ACC112 (cell line): ENCODE data around the gene MT1E.

ENCODE experiments used
- H2AFZ ChIP-seq: fragments of 200-600 bp; sonication (generic); one replicate; pipeline ENCODE4 v1.6.0; 2017; ENCODE audit warnings: antibody characterized with exemption, low read length; ENCODE audit not compliant: unreplicated experiment
- H3K27ac ChIP-seq: fragments of 200-600 bp; sonication (generic); 2 replicates; pipeline ENCODE4 v1.5.1; 2014; ENCODE audit warnings: low read depth, mild to moderate bottlenecking, antibody characterized with exemption, low read length, moderate library complexity
- H3K27me3 ChIP-seq: fragments of 200-600 bp; sonication (generic); 2 replicates; pipeline ENCODE4 v1.6.1; 2014; ENCODE audit warnings: mild to moderate bottlenecking, antibody characterized with exemption, low read length, moderate library complexity, mixed read lengths; ENCODE audit not compliant: insufficient read depth
- H3K36me3 ChIP-seq: fragments of 200-600 bp; sonication (generic); 2 replicates; pipeline ENCODE4 v1.6.1; 2016; ENCODE audit warnings: mild to moderate bottlenecking, antibody characterized with exemption, low read length, moderate library complexity, mixed read lengths; ENCODE audit not compliant: insufficient read depth
- H3K4me1 ChIP-seq: fragments of 200-600 bp; sonication (generic); one replicate; pipeline ENCODE4 v1.6.1; 2016; ENCODE audit warnings: low read length, mixed read lengths; ENCODE audit not compliant: insufficient read depth, unreplicated experiment, control insufficient read depth
- H3K4me3 ChIP-seq: fragments of 200-600 bp; sonication (generic); 2 replicates; pipeline ENCODE4 v1.5.1; 2014; ENCODE audit warnings: mild to moderate bottlenecking, low read depth, low read length
- H3K79me2 ChIP-seq: fragments of 200-600 bp; sonication (generic); one replicate; pipeline ENCODE4 v1.6.0; 2016; ENCODE audit warnings: low read length; ENCODE audit not compliant: control insufficient read depth, unreplicated experiment, insufficient read depth

The MT1E gene

DNA sequence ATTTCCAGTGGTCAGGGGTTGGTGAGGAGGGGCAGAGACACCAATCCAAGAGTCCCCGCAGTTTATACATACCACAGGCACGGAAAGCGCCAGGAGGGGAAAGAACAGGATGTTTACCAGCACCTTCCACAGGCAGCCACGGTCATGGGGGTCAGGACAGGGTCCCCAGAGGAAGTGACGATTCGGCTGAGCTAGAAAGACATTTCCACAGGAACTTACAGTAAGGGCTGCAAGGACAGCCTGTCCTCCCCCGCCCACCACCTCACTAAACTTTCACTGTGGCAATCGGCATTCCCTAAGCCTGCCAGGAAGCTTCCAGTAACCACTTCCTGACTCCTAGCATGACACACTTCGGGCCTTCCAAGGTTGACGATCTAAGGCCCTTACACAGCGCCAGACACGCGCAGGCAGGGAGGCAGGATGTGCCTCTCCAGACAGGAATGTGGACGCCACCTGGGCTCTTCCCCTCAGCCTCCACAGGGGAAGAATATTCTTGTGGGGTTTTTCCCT lies 18.4 kb upstream of the MT1E start:
- no peaks in the 10 kb centered on the region for H3K27me3 ChIP-seq
- H2AFZ ChIP-seq, result no peak overlapping the region
- H3K79me2 ChIP-seq, result peaks cover 9% of the 10 kb centered on the region
- peak overlapping the region; percentile 99 for H3K27ac ChIP-seq
- H3K4me3 ChIP-seq, result peak overlapping the region; percentile 92
- peaks cover 5% of the 10 kb centered on the region; the same call in 1 of the 2 replicates for H3K36me3 ChIP-seq
- H3K4me1 ChIP-seq, result peaks cover 45% of the 10 kb centered on the region

- no peaks in the 10 kb centered on the region for H3K27me3 ChIP-seq
- peaks cover 5% of the 10 kb centered on the region; the same call in 1 of the 2 replicates for H3K36me3 ChIP-seq
- peak overlapping the region; percentile 99 for H3K27ac ChIP-seq
- no peak overlapping the region for H2AFZ ChIP-seq
- H3K79me2 ChIP-seq, result peaks cover 9% of the 10 kb centered on the region
- peaks cover 49% of the 10 kb centered on the region for H3K4me1 ChIP-seq
- peak overlapping the region; percentile 92 for H3K4me3 ChIP-seq
Observed at GRCh38 chr16:56607675-56608042, 17.9 kb upstream of the MT1E start.

- no peak within 1 kb of the TSS for H2AFZ ChIP-seq
Observed at GRCh38 chr16:56608043-56608875, 17.3 kb upstream of the MT1E start, which contains the start of gene MT2A. Gene MT2A (plus strand): TSS chr16:56608584. CDS start chr16:56608656, 72 bp downstream.

GRCh38 chr16:56608876-56609462 lies 16.6 kb upstream of the MT1E start:
- Histone ChIP-seq H2AFZ (no peak overlapping the region), H3K36me3 (peaks cover 5% of the 10 kb centered on the region; the same call in 1 of the 2 replicates), H3K27me3 (no peaks in the 10 kb centered on the region), H3K4me3 (peak overlapping the region; percentile 92), H3K79me2 (peaks cover 16% of the 10 kb centered on the region), H3K27ac (peak overlapping the region; percentile 99), H3K4me1 (peaks cover 62% of the 10 kb centered on the region)

More at GRCh38 chr16:56608043-56608875, 17.3 kb upstream of the MT1E start, which contains the start of gene MT2A:
- H3K4me3 ChIP-seq, result peak within 1 kb of the TSS; percentile 92
- H3K27me3 ChIP-seq, result no peaks in the 10 kb centered on the region
- H3K79me2 ChIP-seq, result peaks cover 10% of the 10 kb centered on the region
- H3K36me3 ChIP-seq, result peaks cover 5% of the 10 kb centered on the region; the same call in 1 of the 2 replicates
- H3K4me1 ChIP-seq, result peaks cover 55% of the 10 kb centered on the region
- peak within 1 kb of the TSS; percentile 99 for H3K27ac ChIP-seq

DNA sequence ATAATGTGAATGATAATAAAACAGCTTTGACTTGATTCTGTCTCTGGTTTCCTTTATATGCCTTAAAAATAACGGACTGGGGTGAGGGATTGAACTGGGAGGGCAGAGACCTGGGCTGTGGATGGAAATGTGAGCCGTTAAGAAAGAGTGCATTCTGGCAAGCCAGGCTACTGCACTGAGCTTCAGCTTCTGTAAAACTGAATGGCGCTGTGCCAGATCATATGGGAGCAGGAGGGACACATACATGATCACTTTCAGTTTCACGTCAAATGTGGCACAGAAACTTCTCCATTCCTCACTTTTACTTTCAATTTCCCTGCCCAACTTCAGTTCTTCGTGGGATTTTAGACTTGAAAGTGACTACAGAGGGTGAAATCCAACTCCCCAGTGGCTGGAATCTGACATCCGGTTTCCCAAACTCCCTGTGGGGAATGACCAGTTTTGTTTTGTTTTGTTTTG lies 16.1 kb upstream of the MT1E start:
- Histone ChIP-seq H3K36me3 (peaks cover 5% of the 10 kb centered on the region; the same call in 1 of the 2 replicates), H3K27ac (peak overlapping the region; percentile 99), H3K79me2 (peaks cover 18% of the 10 kb centered on the region), H3K27me3 (no peaks in the 10 kb centered on the region), H2AFZ (no peak overlapping the region), H3K4me1 (peaks cover 67% of the 10 kb centered on the region), H3K4me3 (peak overlapping the region; percentile 92)

DNA sequence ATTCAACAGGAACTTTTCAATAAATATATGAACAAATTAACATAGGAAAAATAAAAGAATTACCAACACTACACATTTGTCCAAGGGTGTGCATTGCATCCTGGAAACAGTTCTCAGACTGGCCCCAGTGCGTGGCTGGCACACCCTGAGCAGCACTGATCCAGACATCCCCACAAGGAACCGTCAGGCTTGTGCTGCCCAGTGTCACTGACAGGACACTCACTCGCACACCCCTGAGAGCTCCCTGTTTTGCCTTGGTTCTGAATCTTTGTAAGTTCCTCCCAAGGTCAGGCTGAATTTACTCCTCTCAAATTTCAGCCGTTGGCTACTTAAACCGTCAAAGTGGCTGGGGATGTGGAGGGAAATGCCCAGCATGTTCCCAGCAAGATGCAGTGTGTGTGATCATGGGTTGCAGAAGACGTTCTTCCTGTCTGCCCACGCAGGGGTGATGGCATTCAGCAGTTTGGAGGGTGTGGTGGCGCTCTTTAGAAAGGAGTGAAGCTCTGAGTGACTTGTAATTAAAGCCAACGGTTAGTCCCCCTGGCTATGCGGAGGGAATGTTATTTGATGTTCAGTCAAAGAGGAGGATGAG lies 15.5 kb upstream of the MT1E start:
- Histone ChIP-seq H3K36me3 (peaks cover 5% of the 10 kb centered on the region; the same call in 1 of the 2 replicates), H3K27me3 (no peaks in the 10 kb centered on the region), H3K4me1 (peaks cover 71% of the 10 kb centered on the region), H2AFZ (no peak overlapping the region), H3K27ac (peak overlapping the region; percentile 99), H3K4me3 (peak overlapping the region; percentile 92), H3K79me2 (peaks cover 18% of the 10 kb centered on the region)

GRCh38 chr16:56610609-56611111 lies 14.9 kb upstream of the MT1E start:
- Histone ChIP-seq H3K36me3 (peaks cover 5% of the 10 kb centered on the region; the same call in 1 of the 2 replicates), H3K4me1 (peaks cover 68% of the 10 kb centered on the region), H2AFZ (no peak overlapping the region), H3K4me3 (peak overlapping the region; percentile 92), H3K27me3 (no peaks in the 10 kb centered on the region), H3K27ac (peak overlapping the region; percentile 99), H3K79me2 (peaks cover 18% of the 10 kb centered on the region)

DNA sequence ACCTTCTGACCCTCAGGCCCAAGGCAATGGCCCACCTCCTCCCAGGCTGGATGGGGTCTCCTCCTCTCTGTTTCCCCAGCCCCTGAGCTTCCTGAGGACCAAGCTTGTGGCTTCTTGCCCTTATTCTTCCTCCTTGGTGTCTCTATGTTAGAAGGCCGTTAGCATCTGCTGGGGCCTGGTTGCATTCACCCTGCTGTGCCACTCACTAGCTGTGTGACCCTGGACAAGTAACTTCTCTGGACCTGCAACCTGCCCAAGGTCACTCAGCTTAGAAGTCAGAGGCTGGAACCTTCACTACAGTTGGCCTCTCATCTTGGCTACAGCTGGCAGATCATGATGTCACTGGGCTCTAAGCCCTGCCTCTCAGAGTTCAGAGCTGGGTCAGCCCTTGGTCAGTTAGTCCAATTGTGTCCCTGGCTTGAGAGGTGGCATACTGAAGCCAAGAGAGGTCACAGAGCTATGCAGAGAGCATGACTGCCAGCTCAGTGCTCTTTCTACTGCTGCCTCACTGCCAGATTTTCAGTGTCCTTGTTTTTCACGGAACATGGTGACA lies 14.2 kb upstream of the MT1E start:
- Histone ChIP-seq H3K27me3 (no peaks in the 10 kb centered on the region), H3K4me3 (peak overlapping the region; percentile 92), H2AFZ (no peak overlapping the region), H3K79me2 (peaks cover 18% of the 10 kb centered on the region), H3K4me1 (peaks cover 61% of the 10 kb centered on the region), H3K27ac (peak overlapping the region; percentile 99), H3K36me3 (peaks cover 5% of the 10 kb centered on the region; the same call in 1 of the 2 replicates)

DNA sequence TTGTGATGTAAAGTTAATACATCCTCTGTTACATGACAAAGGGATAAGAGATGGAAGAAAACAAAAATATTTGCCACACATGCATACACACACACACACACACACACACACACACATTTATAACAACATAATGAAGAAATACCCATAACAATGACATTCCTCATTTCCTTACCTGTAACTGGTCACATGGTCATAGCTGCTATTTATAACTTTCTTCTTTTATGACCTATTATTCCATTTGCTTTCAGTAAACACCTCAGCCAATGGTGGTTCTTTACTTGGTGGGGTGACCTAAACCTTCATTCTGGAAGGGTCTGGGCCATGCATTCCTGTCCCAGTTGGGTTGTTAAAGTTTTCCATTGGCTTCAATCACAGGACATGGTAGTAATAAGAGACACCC lies 11.9 kb upstream of the MT1E start:
- no peak overlapping the region for H2AFZ ChIP-seq
- H3K4me1 ChIP-seq, result peaks cover 63% of the 10 kb centered on the region
- H3K4me3 ChIP-seq, result peak overlapping the region; percentile 57
- peaks cover 2% of the 10 kb centered on the region; the same call in 1 of the 2 replicates for H3K36me3 ChIP-seq
- H3K27me3 ChIP-seq, result no peaks in the 10 kb centered on the region
- H3K79me2 ChIP-seq, result peaks cover 24% of the 10 kb centered on the region
- peak overlapping the region; percentile 99 for H3K27ac ChIP-seq

GRCh38 chr16:56614549-56614991 lies 11.0 kb upstream of the MT1E start:
- Histone ChIP-seq H3K36me3 (no peaks in the 10 kb centered on the region), H3K27ac (peak overlapping the region; percentile 99), H3K79me2 (peaks cover 17% of the 10 kb centered on the region), H3K4me1 (peaks cover 65% of the 10 kb centered on the region), H2AFZ (no peak overlapping the region), H3K27me3 (no peaks in the 10 kb centered on the region), H3K4me3 (peak overlapping the region; percentile 57; the same call in 1 of the 2 replicates)
